GM23338 (cell line): ENCODE results near the gene HIVEP3.

Source experiments
- EZH2 ChIP-seq: fragments of 200-600 bp; sonication (generic); IDR thresholded peaks from one replicate; pipeline ENCODE4 v1.8.0; 2017; ENCODE audit warnings: antibody characterized with exemption, mild to moderate bottlenecking, low read depth; ENCODE audit not compliant: unreplicated experiment
- TF ChIP-seq, protein P1 (sequence below), 2 experiments: fragments of 200-600 bp in 1 of 2; sonication (generic) in 1 of 2; conservative IDR thresholded peaks; 2 replicates each; pipeline versions ENCODE4 v1.5.1 to v1.6.1; 2016 to 2017; ENCODE audit warnings: antibody characterized with exemption in 2 of 2, low read depth in 2 of 2, mild to moderate bottlenecking in 2 of 2, moderate library complexity in 1 of 2

DNA sequence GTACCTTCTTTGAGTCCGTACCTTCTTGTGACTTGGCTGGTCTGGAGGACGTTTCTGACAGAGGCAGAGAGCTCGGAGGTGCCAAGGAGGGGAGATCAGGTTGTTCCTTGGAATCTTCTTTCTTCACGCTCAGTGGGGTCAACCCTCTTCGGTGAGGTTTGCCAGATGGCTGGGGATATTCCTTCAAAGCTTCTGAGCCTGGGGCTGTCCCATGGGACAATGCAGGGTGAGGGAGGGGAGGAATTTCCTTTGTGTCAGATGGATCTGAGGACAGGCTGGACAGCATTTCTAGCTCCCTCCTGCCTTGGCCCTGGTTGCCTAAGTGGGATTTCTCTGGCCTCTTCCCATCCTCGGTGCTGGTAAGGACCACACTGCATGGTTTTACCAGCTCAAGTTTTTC lies 338.7 kb downstream of the HIVEP3 start:
- TF ChIP-seq, protein P1, sequence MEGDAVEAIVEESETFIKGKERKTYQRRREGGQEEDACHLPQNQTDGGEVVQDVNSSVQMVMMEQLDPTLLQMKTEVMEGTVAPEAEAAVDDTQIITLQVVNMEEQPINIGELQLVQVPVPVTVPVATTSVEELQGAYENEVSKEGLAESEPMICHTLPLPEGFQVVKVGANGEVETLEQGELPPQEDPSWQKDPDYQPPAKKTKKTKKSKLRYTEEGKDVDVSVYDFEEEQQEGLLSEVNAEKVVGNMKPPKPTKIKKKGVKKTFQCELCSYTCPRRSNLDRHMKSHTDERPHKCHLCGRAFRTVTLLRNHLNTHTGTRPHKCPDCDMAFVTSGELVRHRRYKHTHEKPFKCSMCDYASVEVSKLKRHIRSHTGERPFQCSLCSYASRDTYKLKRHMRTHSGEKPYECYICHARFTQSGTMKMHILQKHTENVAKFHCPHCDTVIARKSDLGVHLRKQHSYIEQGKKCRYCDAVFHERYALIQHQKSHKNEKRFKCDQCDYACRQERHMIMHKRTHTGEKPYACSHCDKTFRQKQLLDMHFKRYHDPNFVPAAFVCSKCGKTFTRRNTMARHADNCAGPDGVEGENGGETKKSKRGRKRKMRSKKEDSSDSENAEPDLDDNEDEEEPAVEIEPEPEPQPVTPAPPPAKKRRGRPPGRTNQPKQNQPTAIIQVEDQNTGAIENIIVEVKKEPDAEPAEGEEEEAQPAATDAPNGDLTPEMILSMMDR (conservative IDR thresholded peaks at IDR 0.05; ENCODE audit: low read depth in 2 of 2) = no peak
- TF ChIP-seq EZH2 = no peak
